ENCODE data around the gene SLC44A3. TPM values are rescaled to one million over a fixed set of nuclear protein-coding genes. Genes with fewer than 3 reads are reported as not detected.

The SLC44A3 gene
- total RNA-seq, 6 donors from 2014 or later = 6.3 to 24.2 (median 17.8) TPM

DNA sequence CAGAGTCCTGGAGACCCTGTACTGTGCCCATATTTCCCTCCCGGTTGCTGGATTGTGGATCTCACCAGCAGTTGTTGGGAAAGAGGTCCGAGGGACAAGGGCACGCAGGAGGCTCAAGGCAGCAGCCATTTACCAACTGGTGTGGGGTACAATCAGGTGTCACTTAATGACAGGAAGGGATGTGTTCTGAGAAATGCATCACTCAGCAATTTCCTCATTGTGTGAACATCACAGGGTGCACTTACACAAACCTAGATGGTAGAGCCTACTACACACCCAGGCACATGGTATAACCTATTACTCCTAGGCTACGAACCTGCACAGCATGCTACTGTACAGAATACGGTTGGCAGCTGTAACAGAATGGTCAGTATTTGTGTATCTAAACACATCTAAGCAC is 20.7 kb downstream of the SLC44A3 start:
- H3K4me3 ChIP-seq = no peak overlapping the region
- no peaks in the 10 kb centered on the region for H3K36me3 ChIP-seq
- ATAC-seq (ENCODE audit: low FRiP score in 2 of 2) (no peak), DNase-seq (no peak)
- no peak overlapping the region for H3K27ac ChIP-seq
- H3K9me3 ChIP-seq = no peaks in the 10 kb centered on the region
- WGBS, 2 donors = 96 to 97% methylated on average over 5 of the region's 5 CpGs
- H3K27me3 ChIP-seq = no peaks in the 10 kb centered on the region
- TF ChIP-seq POLR2AphosphoS5 (IDR thresholded peaks at IDR 0.05) (no peak), POLR2A (IDR thresholded peaks at IDR 0.05) (no peak), CTCF (IDR thresholded peaks at IDR 0.05) (no peak), EP300 (IDR thresholded peaks at IDR 0.05) (no peak)
- H3K4me1 ChIP-seq = no peaks in the 10 kb centered on the region

GRCh38 chr1:94843430-94843829 is 23.3 kb downstream of the SLC44A3 start:
- no peak overlapping the region for H3K4me3 ChIP-seq
- no peaks in the 10 kb centered on the region for H3K36me3 ChIP-seq
- whole genome bisulfite sequencing, 2 donors = 81 to 88% methylated on average over 6 of the region's 6 CpGs
- no peaks in the 10 kb centered on the region for H3K9me3 ChIP-seq
- ATAC-seq (ENCODE audit: low FRiP score in 2 of 2) (no peak), DNase-seq (no peak)
- TF ChIP-seq POLR2A (IDR thresholded peaks at IDR 0.05) (no peak), CTCF (IDR thresholded peaks at IDR 0.05) (no peak), EP300 (IDR thresholded peaks at IDR 0.05) (no peak), POLR2AphosphoS5 (IDR thresholded peaks at IDR 0.05) (no peak)
- H3K27me3 ChIP-seq = no peaks in the 10 kb centered on the region
- no peak overlapping the region for H3K27ac ChIP-seq
- no peaks in the 10 kb centered on the region for H3K4me1 ChIP-seq

GRCh38 chr1:94843846-94844245 is 23.7 kb downstream of the SLC44A3 start:
- Histone ChIP-seq H3K4me3 (no peak overlapping the region), H3K36me3 (no peaks in the 10 kb centered on the region)
- WGBS, 2 donors = 68 to 73% methylated on average over 4 of the region's 4 CpGs

DNA sequence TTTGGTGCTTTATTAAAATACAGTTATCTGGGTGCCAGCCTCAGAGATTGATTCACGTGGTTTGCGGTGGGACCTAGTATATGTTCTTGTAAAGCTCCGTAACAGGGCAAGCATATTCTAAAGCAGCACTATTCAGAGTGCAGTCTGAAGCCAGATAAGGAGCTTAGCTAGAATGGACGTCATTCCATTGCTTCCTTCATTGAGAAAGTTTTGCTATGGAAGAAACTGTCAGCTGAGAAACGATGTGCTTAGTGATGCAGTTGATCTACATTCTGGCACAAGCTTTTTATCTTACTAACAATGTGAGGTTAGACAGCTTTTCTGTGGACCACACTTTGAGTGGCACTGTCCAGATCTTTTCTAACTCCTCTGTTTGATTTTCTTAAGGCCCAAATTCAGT is 26.2 kb downstream of the SLC44A3 start:
- H3K36me3 ChIP-seq = no peaks in the 10 kb centered on the region
- DNase-seq (no peak), ATAC-seq (ENCODE audit: low FRiP score in 2 of 2) (no peak)
- H3K4me1 ChIP-seq = no peaks in the 10 kb centered on the region
- no peaks in the 10 kb centered on the region for H3K9me3 ChIP-seq
- TF ChIP-seq POLR2AphosphoS5 (IDR thresholded peaks at IDR 0.05) (no peak), EP300 (IDR thresholded peaks at IDR 0.05) (no peak), POLR2A (IDR thresholded peaks at IDR 0.05) (no peak), CTCF (IDR thresholded peaks at IDR 0.05) (no peak)
- WGBS, 2 donors = 76% methylated on average over 5 of the region's 5 CpGs
- no peaks in the 10 kb centered on the region for H3K27me3 ChIP-seq
- H3K4me3 ChIP-seq = no peak overlapping the region
- no peak overlapping the region for H3K27ac ChIP-seq

More at GRCh38 chr1:94843846-94844245, 23.7 kb downstream of the SLC44A3 start:
- ATAC-seq (ENCODE audit: low FRiP score in 2 of 2) = no peak
- Histone ChIP-seq H3K4me1 (no peaks in the 10 kb centered on the region), H3K27me3 (no peaks in the 10 kb centered on the region), H3K27ac (no peak overlapping the region), H3K9me3 (no peaks in the 10 kb centered on the region)
- TF ChIP-seq POLR2A (IDR thresholded peaks at IDR 0.05) = no peak
- TF ChIP-seq CTCF (IDR thresholded peaks at IDR 0.05) = no peak
- no peak for TF ChIP-seq EP300 (IDR thresholded peaks at IDR 0.05)
- TF ChIP-seq POLR2AphosphoS5 (IDR thresholded peaks at IDR 0.05) = no peak
- no peak for DNase-seq

GRCh38 chr1:94851571-94851970 is 31.4 kb downstream of the SLC44A3 start:
- DNase-seq = no peak
- no peaks in the 10 kb centered on the region for H3K9me3 ChIP-seq
- WGBS, 2 donors = 80 to 82% methylated on average over 1 of the region's 1 CpG
- H3K4me3 ChIP-seq = no peak overlapping the region
- H3K4me1 ChIP-seq = peaks cover 6 to 19% (median 14%) of the 10 kb centered on the region in 4 donors
- no peak for ATAC-seq (ENCODE audit: low FRiP score in 2 of 2)
- TF ChIP-seq POLR2AphosphoS5 (IDR thresholded peaks at IDR 0.05) (no peak), POLR2A (IDR thresholded peaks at IDR 0.05) (no peak), EP300 (IDR thresholded peaks at IDR 0.05) (no peak), CTCF (IDR thresholded peaks at IDR 0.05) (no peak)
- no peaks in the 10 kb centered on the region for H3K36me3 ChIP-seq
- no peaks in the 10 kb centered on the region for H3K27me3 ChIP-seq
- no peak overlapping the region for H3K27ac ChIP-seq

All from upper lobe of left lung (tissue), 6 donors.